ENCODE measurements around the gene MAML2. TPM values are rescaled to one million over a fixed set of nuclear protein-coding genes. Genes with fewer than 3 reads are reported as not detected.

Gene MAML2
- total and polyA plus RNA-seq, 2 of the 13 experiments (the other 11 are each of a cell fraction or from before 2014, with no cell fraction given) = 2.3 to 25.9 TPM

DNA sequence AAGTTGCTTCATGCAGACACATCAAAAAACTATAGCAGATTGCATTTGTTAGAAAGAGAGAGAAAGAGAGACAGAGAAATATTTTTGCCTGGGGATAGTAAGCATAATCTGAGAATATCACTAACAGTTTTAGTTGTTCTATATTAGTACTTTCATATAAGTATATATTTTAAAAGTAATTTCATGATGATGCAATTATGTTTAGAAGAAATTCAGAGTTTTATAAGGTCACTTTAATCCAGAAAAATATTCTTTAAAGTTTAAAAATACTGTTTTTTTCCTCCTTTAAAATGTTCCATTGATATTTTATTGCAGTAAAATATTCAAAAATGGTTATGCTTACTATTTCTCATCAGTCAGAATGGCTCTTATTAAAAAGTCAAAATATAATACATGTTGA is 332.3 kb downstream of the MAML2 start:
- H3K4me2 ChIP-seq (ENCODE audit: low read depth, low read length) = no peak overlapping the region
- in situ Hi-C loops (cut with HindIII; ENCODE audit: extremely low pct_ligation_motif_present, low pct_unique_long_range_greater_than_20kb) = loop anchor here (5.0 to 10.0 kb wide), 3 partner anchors 137 to 334 kb away; partner anchors contain the start of gene MAML2
- no peak for DNase-seq (ENCODE audit: low spot score)
- no TSS peak for BruUV-seq (replicated peaks)
- peaks cover 2 to 3% of the 10 kb centered on the region in 2 experiments; a peak in 1 of 5 replicates for H3K36me3 ChIP-seq (replicated peaks in 1 of 2; ENCODE audit: control insufficient read depth in 1 of 2, insufficient read depth in 2 of 2, low read length in 2 of 2)
- no peak for ATAC-seq
- 0 out of 2 replicates have a peak overlapping the region, but pooled peaks have one; percentile 7 for H3K9ac ChIP-seq (ENCODE audit: insufficient read depth, low read depth, low read length)
- peaks cover 66% of the 10 kb centered on the region for H3K4me1 ChIP-seq (ENCODE audit: insufficient read depth, low read length)
- no peaks in the 10 kb centered on the region for H3K27me3 ChIP-seq (ENCODE audit: control insufficient read depth in 1 of 2, insufficient read depth in 2 of 2, low read length in 2 of 2)
- TF ChIP-seq AGO1 (IDR thresholded peaks at IDR 0.05; ENCODE audit: low read depth, low read length, poor library complexity, severe bottlenecking) (no peak), ZNF530 (CRISPR knock-in tag; IDR thresholded peaks at IDR 0.05; ENCODE audit: low read depth) (no peak)
- TF ChIP-seq, protein P1, sequence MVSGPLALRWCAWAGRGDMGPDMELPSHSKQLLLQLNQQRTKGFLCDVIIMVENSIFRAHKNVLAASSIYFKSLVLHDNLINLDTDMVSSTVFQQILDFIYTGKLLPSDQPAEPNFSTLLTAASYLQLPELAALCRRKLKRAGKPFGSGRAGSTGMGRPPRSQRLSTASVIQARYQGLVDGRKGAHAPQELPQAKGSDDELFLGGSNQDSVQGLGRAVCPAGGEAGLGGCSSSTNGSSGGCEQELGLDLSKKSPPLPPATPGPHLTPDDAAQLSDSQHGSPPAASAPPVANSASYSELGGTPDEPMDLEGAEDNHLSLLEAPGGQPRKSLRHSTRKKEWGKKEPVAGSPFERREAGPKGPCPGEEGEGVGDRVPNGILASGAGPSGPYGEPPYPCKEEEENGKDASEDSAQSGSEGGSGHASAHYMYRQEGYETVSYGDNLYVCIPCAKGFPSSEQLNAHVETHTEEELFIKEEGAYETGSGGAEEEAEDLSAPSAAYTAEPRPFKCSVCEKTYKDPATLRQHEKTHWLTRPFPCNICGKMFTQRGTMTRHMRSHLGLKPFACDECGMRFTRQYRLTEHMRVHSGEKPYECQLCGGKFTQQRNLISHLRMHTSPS (CRISPR knock-in tag; IDR thresholded peaks at IDR 0.05; ENCODE audit: low read depth) = no peak
- no peak overlapping the region for H2AFZ ChIP-seq (ENCODE audit: low read length)
- peak overlapping the region; percentile 97 for H3K27ac ChIP-seq (ENCODE audit: extremely low read length, insufficient read depth, low read length)
- no peak overlapping the region for H3K4me3 ChIP-seq (replicated peaks in 1 of 3; ENCODE audit: insufficient read depth in 1 of 3, low read depth in 2 of 3, low read length in 3 of 3)
- no peaks in the 10 kb centered on the region for H3K9me3 ChIP-seq (ENCODE audit: low read length)
- no peaks in the 10 kb centered on the region for H4K20me1 ChIP-seq (ENCODE audit: insufficient read depth, low read length)
- H3K79me2 ChIP-seq (ENCODE audit: insufficient read depth, low read length) = peaks cover 9% of the 10 kb centered on the region
- FAIRE-seq = no peak
- CTCF ChIA-PET (ENCODE audit: low intra/inter-chr PET ratio, low total read pairs) = no interaction called here
- intact Hi-C loops (cut with micrococcal nuclease; ENCODE audit: unreplicated experiment) = loop anchor here (5.0 to 10.0 kb wide), 2 partner anchors 86 to 227 kb away; partner anchors contain the start of gene MTMR2
- POLR2A ChIA-PET = no interaction called here

DNA sequence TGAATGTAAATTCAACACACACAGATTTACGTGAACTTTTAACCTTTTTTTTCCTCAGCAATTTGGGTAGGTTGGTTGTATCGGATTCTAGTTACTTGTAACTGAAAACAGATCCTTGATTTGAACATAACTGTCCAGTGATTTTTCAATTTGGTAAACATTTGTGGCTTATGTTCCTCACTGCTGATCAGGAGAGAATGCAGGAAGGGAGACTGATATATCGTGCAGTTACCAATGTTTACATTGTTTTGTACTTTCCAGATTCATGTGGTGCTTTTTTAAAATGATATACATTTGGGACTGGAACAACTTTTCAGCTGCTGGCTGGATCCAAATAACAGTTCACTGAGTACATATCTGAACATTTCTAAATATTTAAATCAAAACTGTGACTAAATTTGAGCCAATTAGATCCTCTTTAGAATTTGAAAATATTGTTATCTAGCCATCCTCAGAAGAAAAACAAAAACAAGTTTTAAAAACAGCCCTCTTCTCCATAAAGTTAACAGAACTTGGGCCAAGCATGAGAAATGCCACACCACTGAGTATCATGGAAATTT is 334.8 kb downstream of the MAML2 start:
- no peak overlapping the region for H3K4me3 ChIP-seq (replicated peaks in 1 of 3; ENCODE audit: insufficient read depth in 1 of 3, low read depth in 2 of 3, low read length in 3 of 3)
- CTCF ChIA-PET (ENCODE audit: low intra/inter-chr PET ratio, low total read pairs) = no interaction called here
- H3K9me3 ChIP-seq (ENCODE audit: low read length) = no peaks in the 10 kb centered on the region
- H3K4me2 ChIP-seq (ENCODE audit: low read depth, low read length) = no peak overlapping the region
- no peak overlapping the region for H3K27ac ChIP-seq (ENCODE audit: extremely low read length, insufficient read depth, low read length)
- peaks cover 0 to 3% of the 10 kb centered on the region in 2 experiments; a peak in 2 of 5 replicates for H3K36me3 ChIP-seq (replicated peaks in 1 of 2; ENCODE audit: control insufficient read depth in 1 of 2, insufficient read depth in 2 of 2, low read length in 2 of 2)
- peaks cover 42% of the 10 kb centered on the region for H3K4me1 ChIP-seq (ENCODE audit: insufficient read depth, low read length)
- FAIRE-seq (no peak), ATAC-seq (no peak), DNase-seq (ENCODE audit: low spot score) (no peak)
- H2AFZ ChIP-seq (ENCODE audit: low read length) = no peak overlapping the region
- in situ Hi-C loops (cut with HindIII; ENCODE audit: extremely low pct_ligation_motif_present, low pct_unique_long_range_greater_than_20kb) (no loop called here), intact Hi-C loops (cut with micrococcal nuclease; ENCODE audit: unreplicated experiment) (no loop called here)
- H3K9ac ChIP-seq (ENCODE audit: insufficient read depth, low read depth, low read length) = no peak overlapping the region
- H3K27me3 ChIP-seq (ENCODE audit: control insufficient read depth in 1 of 2, insufficient read depth in 2 of 2, low read length in 2 of 2) = no peaks in the 10 kb centered on the region
- WGBS (ENCODE audit: low lambda C conversion rate) = 95% methylated on average over 3 of the region's 3 CpGs
- no peaks in the 10 kb centered on the region for H4K20me1 ChIP-seq (ENCODE audit: insufficient read depth, low read length)
- no TSS peak for BruUV-seq (replicated peaks)
- POLR2A ChIA-PET = no interaction called here
- peaks cover 7% of the 10 kb centered on the region for H3K79me2 ChIP-seq (ENCODE audit: insufficient read depth, low read length)
- TF ChIP-seq, protein P2, sequence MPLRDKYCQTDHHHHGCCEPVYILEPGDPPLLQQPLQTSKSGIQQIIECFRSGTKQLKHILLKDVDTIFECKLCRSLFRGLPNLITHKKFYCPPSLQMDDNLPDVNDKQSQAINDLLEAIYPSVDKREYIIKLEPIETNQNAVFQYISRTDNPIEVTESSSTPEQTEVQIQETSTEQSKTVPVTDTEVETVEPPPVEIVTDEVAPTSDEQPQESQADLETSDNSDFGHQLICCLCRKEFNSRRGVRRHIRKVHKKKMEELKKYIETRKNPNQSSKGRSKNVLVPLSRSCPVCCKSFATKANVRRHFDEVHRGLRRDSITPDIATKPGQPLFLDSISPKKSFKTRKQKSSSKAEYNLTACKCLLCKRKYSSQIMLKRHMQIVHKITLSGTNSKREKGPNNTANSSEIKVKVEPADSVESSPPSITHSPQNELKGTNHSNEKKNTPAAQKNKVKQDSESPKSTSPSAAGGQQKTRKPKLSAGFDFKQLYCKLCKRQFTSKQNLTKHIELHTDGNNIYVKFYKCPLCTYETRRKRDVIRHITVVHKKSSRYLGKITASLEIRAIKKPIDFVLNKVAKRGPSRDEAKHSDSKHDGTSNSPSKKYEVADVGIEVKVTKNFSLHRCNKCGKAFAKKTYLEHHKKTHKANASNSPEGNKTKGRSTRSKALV (CRISPR knock-in tag; IDR thresholded peaks at IDR 0.05) = no peak
- no peak for TF ChIP-seq IKZF4 (CRISPR knock-in tag; IDR thresholded peaks at IDR 0.05; ENCODE audit: borderline replicate concordance, low read depth, not compliant biosample characterization)
- no peak for TF ChIP-seq NFE2L2 (IDR thresholded peaks at IDR 0.05; ENCODE audit: low read length)
- no peak for TF ChIP-seq TEAD2 (CRISPR knock-in tag; IDR thresholded peaks at IDR 0.05)
- no peak for TF ChIP-seq ZNF274 (CRISPR knock-in tag; IDR thresholded peaks at IDR 0.05)
- TF ChIP-seq, protein P3, sequence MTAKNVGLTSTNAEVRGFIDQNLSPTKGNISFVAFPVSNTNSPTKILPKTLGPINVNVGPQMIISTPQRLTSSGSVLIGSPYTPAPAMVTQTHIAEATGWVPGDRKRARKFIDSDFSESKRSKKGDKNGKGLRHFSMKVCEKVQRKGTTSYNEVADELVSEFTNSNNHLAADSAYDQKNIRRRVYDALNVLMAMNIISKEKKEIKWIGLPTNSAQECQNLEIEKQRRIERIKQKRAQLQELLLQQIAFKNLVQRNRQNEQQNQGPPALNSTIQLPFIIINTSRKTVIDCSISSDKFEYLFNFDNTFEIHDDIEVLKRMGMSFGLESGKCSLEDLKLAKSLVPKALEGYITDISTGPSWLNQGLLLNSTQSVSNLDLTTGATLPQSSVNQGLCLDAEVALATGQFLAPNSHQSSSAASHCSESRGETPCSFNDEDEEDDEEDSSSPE (CRISPR knock-in tag; IDR thresholded peaks at IDR 0.05) = no peak
- TF ChIP-seq, protein P4, sequence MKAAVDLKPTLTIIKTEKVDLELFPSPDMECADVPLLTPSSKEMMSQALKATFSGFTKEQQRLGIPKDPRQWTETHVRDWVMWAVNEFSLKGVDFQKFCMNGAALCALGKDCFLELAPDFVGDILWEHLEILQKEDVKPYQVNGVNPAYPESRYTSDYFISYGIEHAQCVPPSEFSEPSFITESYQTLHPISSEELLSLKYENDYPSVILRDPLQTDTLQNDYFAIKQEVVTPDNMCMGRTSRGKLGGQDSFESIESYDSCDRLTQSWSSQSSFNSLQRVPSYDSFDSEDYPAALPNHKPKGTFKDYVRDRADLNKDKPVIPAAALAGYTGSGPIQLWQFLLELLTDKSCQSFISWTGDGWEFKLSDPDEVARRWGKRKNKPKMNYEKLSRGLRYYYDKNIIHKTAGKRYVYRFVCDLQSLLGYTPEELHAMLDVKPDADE (CRISPR knock-in tag; IDR thresholded peaks at IDR 0.05) = no peak
- TF ChIP-seq ZNF510 (CRISPR knock-in tag; IDR thresholded peaks at IDR 0.05; ENCODE audit: low read depth) = no peak
- TF ChIP-seq KLF6 (CRISPR knock-in tag; IDR thresholded peaks at IDR 0.05) = no peak
